ENCODE results near the gene KRT74. TPM values are rescaled to one million over a fixed set of nuclear protein-coding genes. Genes with fewer than 3 reads are reported as not detected.

The KRT74 gene
- total and polyA plus RNA-seq, 10 donors = not detected

GRCh38 chr12:52581066-52581465 lies 7.4 kb upstream of the KRT74 start:
- 75 to 82% (median 77%) methylated on average over 5 to 7 of the region's 7 CpGs for WGBS, 5 donors
- no peak overlapping the region for H3K4me3 ChIP-seq
- no peaks in the 10 kb centered on the region for H3K36me3 ChIP-seq
- intact Hi-C loops (cut with DNase I; ENCODE audit: low total_unique reads) = loop anchor here (5.0 to 10.0 kb wide), 3 partner anchors 281 to 394 kb away; no protein-coding TSS in a partner anchor
- H3K27ac ChIP-seq = no peak overlapping the region
- peaks cover 0 to 21% (median 0%) of the 10 kb centered on the region in 7 donors for H3K27me3 ChIP-seq (replicated peaks in 1 of 7)
- peaks cover 0 to 8% (median 0%) of the 10 kb centered on the region in 6 donors for H3K4me1 ChIP-seq
- peak; percentile 47 for DNase-seq
- no peaks in the 10 kb centered on the region for H3K9me3 ChIP-seq
- TF ChIP-seq CTCF (IDR thresholded peaks at IDR 0.05 in 8 of 11, conservative IDR thresholded peaks at IDR 0.05 in 3 of 11) (no peak), POLR2A (IDR thresholded peaks at IDR 0.05) (no peak), POLR2AphosphoS5 (IDR thresholded peaks at IDR 0.05) (no peak)

GRCh38 chr12:52580496-52580895 lies 6.9 kb upstream of the KRT74 start:
- Histone ChIP-seq H3K27me3 (replicated peaks in 1 of 7) (peaks cover 0 to 21% (median 0%) of the 10 kb centered on the region in 7 donors), H3K27ac (no peak overlapping the region), H3K36me3 (no peaks in the 10 kb centered on the region), H3K9me3 (no peaks in the 10 kb centered on the region), H3K4me1 (peaks cover 0 to 8% (median 0%) of the 10 kb centered on the region in 6 donors), H3K4me3 (no peak overlapping the region)
- DNase-seq = peak; percentile 62
- TF ChIP-seq POLR2A (IDR thresholded peaks at IDR 0.05) = no peak
- no peak for TF ChIP-seq CTCF (IDR thresholded peaks at IDR 0.05 in 8 of 11, conservative IDR thresholded peaks at IDR 0.05 in 3 of 11)
- TF ChIP-seq POLR2AphosphoS5 (IDR thresholded peaks at IDR 0.05) = no peak
- WGBS, 5 donors = 55 to 67% (median 56%) methylated on average over 1 of the region's 1 CpG
- intact Hi-C loops (cut with DNase I; ENCODE audit: low total_unique reads) = loop anchor here (5.0 to 10.0 kb wide), 3 partner anchors 282 to 394 kb away; no protein-coding TSS in a partner anchor

DNA sequence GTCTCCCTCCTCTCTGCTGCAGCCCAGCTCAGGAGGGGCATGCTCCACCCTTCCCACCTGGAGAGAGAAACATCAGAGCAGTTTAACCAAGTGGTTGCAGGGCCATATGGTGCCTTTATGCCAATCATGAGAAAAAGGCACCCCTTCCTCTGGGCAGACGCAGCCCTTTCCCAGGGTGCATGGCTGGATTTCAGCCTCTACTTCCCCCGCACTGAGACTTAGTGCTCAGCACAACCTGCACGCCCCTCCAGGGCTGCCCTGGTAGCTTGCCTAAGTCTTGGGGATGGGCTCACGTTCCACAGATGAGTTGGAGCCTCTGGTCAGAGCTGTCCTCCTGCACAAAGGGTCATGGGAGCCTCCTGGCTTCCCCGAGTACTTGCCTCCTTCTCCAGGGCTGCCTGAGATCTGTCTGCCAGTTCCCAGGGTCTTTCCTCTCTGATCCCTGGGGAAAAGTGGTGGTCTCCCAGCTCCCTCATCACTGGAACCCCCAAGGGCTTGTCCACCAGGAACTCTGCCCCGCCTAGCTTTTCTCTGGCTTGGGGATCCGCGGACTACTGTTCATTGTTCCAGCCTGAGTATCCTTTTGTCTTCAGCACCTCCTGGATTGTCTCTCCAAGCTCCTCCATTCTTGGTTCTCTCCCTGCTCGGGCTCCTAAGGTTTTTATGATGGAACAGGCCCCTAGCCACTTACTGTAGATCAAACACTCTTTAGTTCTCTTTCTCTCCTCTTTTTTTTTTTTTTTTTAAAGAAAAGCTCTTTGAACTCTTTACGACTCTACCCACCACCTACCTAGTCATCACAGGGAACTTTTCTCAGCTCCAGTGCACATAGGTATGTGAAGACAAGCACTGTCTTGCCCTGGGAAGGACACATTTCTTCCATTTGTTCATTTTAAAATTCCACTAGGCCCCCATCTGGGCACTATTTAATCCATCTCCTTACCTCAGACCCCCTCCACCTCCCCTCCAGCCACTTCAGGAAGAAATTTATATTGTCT lies 6.1 kb upstream of the KRT74 start:
- WGBS, 5 donors = 72 to 83% (median 77%) methylated on average over 9 to 10 of the region's 10 CpGs
- no peaks in the 10 kb centered on the region for H3K36me3 ChIP-seq
- H3K9me3 ChIP-seq = no peaks in the 10 kb centered on the region
- intact Hi-C loops (cut with DNase I; ENCODE audit: low total_unique reads) = loop anchor here (5.0 to 10.0 kb wide), 3 partner anchors 283 to 395 kb away; no protein-coding TSS in a partner anchor
- H3K4me1 ChIP-seq = peaks cover 0 to 8% (median 0%) of the 10 kb centered on the region in 6 donors
- peak; percentile 54 for DNase-seq
- TF ChIP-seq CTCF (IDR thresholded peaks at IDR 0.05 in 8 of 11, conservative IDR thresholded peaks at IDR 0.05 in 3 of 11) (no peak), POLR2A (IDR thresholded peaks at IDR 0.05) (no peak)
- no peak overlapping the region for H3K4me3 ChIP-seq
- H3K27me3 ChIP-seq (replicated peaks in 1 of 7) = peaks cover 0 to 21% (median 0%) of the 10 kb centered on the region in 7 donors
- no peak overlapping the region for H3K27ac ChIP-seq

DNA sequence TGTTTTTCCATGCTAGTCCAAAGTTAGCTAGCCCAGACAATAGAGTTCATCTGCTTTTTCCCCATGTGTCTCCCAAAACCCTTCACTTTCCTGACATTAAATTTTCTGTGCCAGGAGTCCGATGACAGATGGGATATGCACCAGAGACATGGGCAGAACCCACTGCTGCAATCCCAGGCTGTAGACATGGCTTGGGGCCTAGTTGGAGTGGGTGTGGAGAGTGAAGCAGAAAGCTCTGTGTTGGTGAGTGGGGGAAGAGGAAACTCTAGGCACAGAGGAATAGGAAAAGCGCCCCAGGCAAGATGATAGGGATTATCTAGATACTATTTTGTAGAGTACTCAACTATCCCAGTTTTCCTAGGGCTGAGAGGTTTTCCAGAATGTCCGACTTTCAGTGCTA lies 4.8 kb upstream of the KRT74 start:
- Histone ChIP-seq H3K27me3 (replicated peaks in 1 of 7) (peaks cover 0 to 27% (median 0%) of the 10 kb centered on the region in 7 donors), H3K9me3 (no peaks in the 10 kb centered on the region), H3K27ac (no peak overlapping the region), H3K4me1 (peaks cover 0 to 8% (median 0%) of the 10 kb centered on the region in 6 donors), H3K4me3 (no peak overlapping the region), H3K36me3 (no peaks in the 10 kb centered on the region)
- 78 to 94% (median 83%) methylated on average over 3 of the region's 3 CpGs for WGBS, 5 donors
- intact Hi-C loops (cut with DNase I; ENCODE audit: low total_unique reads) = no loop called here
- DNase-seq = no peak
- TF ChIP-seq POLR2A (IDR thresholded peaks at IDR 0.05) = no peak
- no peak for TF ChIP-seq POLR2AphosphoS5 (IDR thresholded peaks at IDR 0.05)
- no peak for TF ChIP-seq CTCF (IDR thresholded peaks at IDR 0.05 in 8 of 11, conservative IDR thresholded peaks at IDR 0.05 in 3 of 11)
